ENCODE results near the gene PRPF6.

The PRPF6 gene

GRCh38 chr20:64049060-64049877 is 68.3 kb downstream of the PRPF6 start, which contains the start of gene SOX18:
TSS of gene SOX18 (minus strand) at chr20:64049639. CDS start at chr20:64049516, 123 bp downstream.
- no peak for DNase-seq (ENCODE audit: low read depth in 2 of 2)

- DNase-seq (ENCODE audit: low read depth in 2 of 2), result no peak
Observed at GRCh38 chr20:64049878-64050260, 68.9 kb downstream of the PRPF6 start.

- DNase-seq (ENCODE audit: low read depth in 2 of 2), result no peak
Observed at GRCh38 chr20:64050261-64051032, 69.5 kb downstream of the PRPF6 start.

- no peak for DNase-seq (ENCODE audit: low read depth in 2 of 2)
Observed at GRCh38 chr20:64051033-64051452, 70.1 kb downstream of the PRPF6 start.

GRCh38 chr20:64051561-64052325 is 70.8 kb downstream of the PRPF6 start:
- DNase-seq (ENCODE audit: low read depth in 2 of 2), result no peak

GRCh38 chr20:64052326-64052722 is 71.4 kb downstream of the PRPF6 start:
- no peak for DNase-seq (ENCODE audit: low read depth in 2 of 2)

GRCh38 chr20:64052987-64053840 is 72.3 kb downstream of the PRPF6 start:
- DNase-seq (ENCODE audit: low read depth in 2 of 2), result no peak

- DNase-seq (ENCODE audit: low read depth in 2 of 2), result no peak
Observed at GRCh38 chr20:64053841-64054661, 73.1 kb downstream of the PRPF6 start.

- no peak for DNase-seq (ENCODE audit: low read depth in 2 of 2)
Observed at GRCh38 chr20:64055396-64055892, 74.5 kb downstream of the PRPF6 start.

- DNase-seq (ENCODE audit: low read depth in 2 of 2), result no peak
Observed at GRCh38 chr20:64055893-64056638, 75.1 kb downstream of the PRPF6 start.

GRCh38 chr20:64056639-64056888 is 75.6 kb downstream of the PRPF6 start:
- no peak for DNase-seq (ENCODE audit: low read depth in 2 of 2)

- DNase-seq (ENCODE audit: low read depth in 2 of 2), result no peak
Observed at GRCh38 chr20:64056889-64057627, 76.1 kb downstream of the PRPF6 start.

- DNase-seq (ENCODE audit: low read depth in 2 of 2), result peak; percentile 67 to 69
Observed at GRCh38 chr20:64057628-64058498, 76.9 kb downstream of the PRPF6 start.

- no peak for DNase-seq (ENCODE audit: low read depth in 2 of 2)
Observed at GRCh38 chr20:64058536-64058935, 77.6 kb downstream of the PRPF6 start.

GRCh38 chr20:64062276-64062595 is 81.3 kb downstream of the PRPF6 start:
- no peak for DNase-seq (ENCODE audit: low read depth in 2 of 2)

- DNase-seq (ENCODE audit: low read depth in 2 of 2), result peak; percentile 93 to 94
Observed at GRCh38 chr20:64062596-64063388, 81.9 kb downstream of the PRPF6 start, which contains the start of gene TCEA2. TSS of gene TCEA2 (plus strand) at chr20:64063198. CDS start at chr20:64063313, 115 bp downstream.
